Astrocyte (in vitro differentiated cells and primary cell): ENCODE results near the gene MFAP3L. TPM values are rescaled to one million over a fixed set of nuclear protein-coding genes. Genes with fewer than 3 reads are reported as not detected.
A peak's percentile ranks its signal among the peaks of the same experiment; 100 is the strongest.

Experiments
- DNase-seq: peaks from one replicate; pipeline ENCODE4 v3.0.0-alpha.2; 2010; ENCODE audit warnings: low read depth
- FAIRE-seq: peaks from 2 replicates; lab custom pipeline; 2011; peaks lifted over from hg19 to GRCh38; lab: Jason Lieb, UNC
- H2AFZ ChIP-seq: 2 replicates; pipeline ENCODE4 v1.6.0; 2012; ENCODE audit warnings: low read depth, low read length, inconsistent platforms
- H3K27ac ChIP-seq: 2 replicates; pipeline ENCODE4 v1.5.1; 2011; ENCODE audit warnings: low read depth, low read length, inconsistent platforms
- H3K27me3 ChIP-seq: 2 replicates; pipeline ENCODE4 v1.6.0; 2011; ENCODE audit warnings: low read length, inconsistent platforms; ENCODE audit not compliant: insufficient read depth
- H3K36me3 ChIP-seq: 2 replicates; pipeline ENCODE4 v1.5.1; 2011; ENCODE audit warnings: low read length, inconsistent platforms; ENCODE audit not compliant: insufficient read depth
- H3K4me1 ChIP-seq: 2 replicates; pipeline ENCODE4 v1.5.1; 2011; ENCODE audit warnings: low read length, inconsistent platforms; ENCODE audit not compliant: insufficient read depth
- H3K4me2 ChIP-seq: 2 replicates; pipeline ENCODE4 v1.6.0; 2012; ENCODE audit warnings: low read length, inconsistent platforms
- H3K4me3 ChIP-seq: 2 replicates; pipeline ENCODE4 v1.5.1; 2011; ENCODE audit warnings: low read depth, mild to moderate bottlenecking, low read length, inconsistent platforms; ENCODE audit not compliant: insufficient read depth
- H3K79me2 ChIP-seq: 2 replicates; pipeline ENCODE4 v1.6.0; 2012; ENCODE audit warnings: mild to moderate bottlenecking, low read length, inconsistent platforms; ENCODE audit not compliant: insufficient read depth
- H3K9ac ChIP-seq: 2 replicates; pipeline ENCODE4 v1.6.0; 2012; ENCODE audit warnings: mild to moderate bottlenecking, low read length, inconsistent platforms
- H3K9me3 ChIP-seq: 2 replicates; pipeline ENCODE4 v1.5.1; 2012; ENCODE audit warnings: low read depth, mild to moderate bottlenecking, low read length, inconsistent platforms; ENCODE audit not compliant: insufficient read depth
- H4K20me1 ChIP-seq: 2 replicates; pipeline ENCODE4 v1.6.0; 2012; ENCODE audit warnings: low read length, inconsistent platforms; ENCODE audit not compliant: insufficient read depth
- H3K27ac Mint-ChIP-seq: one replicate; pipeline ENCODE4 v1.8.0; 2021; ENCODE audit warnings: mild to moderate bottlenecking, mixed read lengths; ENCODE audit not compliant: unreplicated experiment
- H3K27me3 Mint-ChIP-seq: one replicate; pipeline ENCODE4 v1.8.0; 2021; ENCODE audit warnings: low read depth, mixed read lengths; ENCODE audit not compliant: unreplicated experiment
- H3K36me3 Mint-ChIP-seq: one replicate; pipeline ENCODE4 v1.8.0; 2021; ENCODE audit warnings: low read depth, mixed read lengths; ENCODE audit not compliant: unreplicated experiment
- H3K4me1 Mint-ChIP-seq: one replicate; pipeline ENCODE4 v1.8.0; 2021; ENCODE audit warnings: low read depth, mixed read lengths; ENCODE audit not compliant: unreplicated experiment
- H3K4me3 Mint-ChIP-seq: one replicate; pipeline ENCODE4 v1.8.0; 2021; ENCODE audit warnings: mild to moderate bottlenecking, moderate library complexity, mixed read lengths; ENCODE audit not compliant: unreplicated experiment
- H3K9me3 Mint-ChIP-seq: one replicate; pipeline ENCODE4 v1.8.0; 2021; ENCODE audit warnings: mild to moderate bottlenecking, mixed read lengths; ENCODE audit not compliant: unreplicated experiment
- CTCF ChIP-seq: IDR thresholded peaks from 2 replicates; pipeline ENCODE4 v1.5.1; 2011; ENCODE audit warnings: low read depth, mild to moderate bottlenecking, inconsistent platforms, low read length, moderate library complexity; ENCODE audit not compliant: insufficient read depth
- EZH2 ChIP-seq: IDR thresholded peaks from 2 replicates; pipeline ENCODE4 v1.6.1; 2012; ENCODE audit warnings: mild to moderate bottlenecking, low read length, inconsistent platforms; ENCODE audit not compliant: insufficient read depth
- total RNA-seq: library from RNA; stranded (reverse); gene quantifications from 2 replicates; pipeline ENCODE4 v1.2.1, GENCODE V29; 2021

MFAP3L gene
- total RNA-seq, 1 donor from 2014 or later, result 30.2 TPM

- Histone ChIP-seq H3K36me3 (peaks cover 19% of the 10 kb centered on the region), H3K4me2 (no peak overlapping the region), H3K79me2 (no peaks in the 10 kb centered on the region), H3K4me3 (no peak overlapping the region), H2AFZ (no peak overlapping the region), H3K4me1 (no peaks in the 10 kb centered on the region), H3K27ac (no peak overlapping the region), H4K20me1 (no peaks in the 10 kb centered on the region), H3K27me3 (no peaks in the 10 kb centered on the region), H3K9me3 (no peaks in the 10 kb centered on the region), H3K9ac (no peak overlapping the region)
- DNase-seq (no peak), FAIRE-seq (no peak)
- peak overlapping the region; percentile 7 for H3K27ac Mint-ChIP-seq
- H3K4me3 Mint-ChIP-seq, result no peak overlapping the region
- H3K4me1 Mint-ChIP-seq, result no peaks in the 10 kb centered on the region
- no peaks in the 10 kb centered on the region for H3K27me3 Mint-ChIP-seq
- no peaks in the 10 kb centered on the region for H3K9me3 Mint-ChIP-seq
- TF ChIP-seq EZH2 (no peak), CTCF (no peak)
- H3K36me3 Mint-ChIP-seq, result peaks cover 10% of the 10 kb centered on the region
These were observed 42.4 kb upstream of the MFAP3L start for GRCh38 chr4:170068438-170069128.

DNA sequence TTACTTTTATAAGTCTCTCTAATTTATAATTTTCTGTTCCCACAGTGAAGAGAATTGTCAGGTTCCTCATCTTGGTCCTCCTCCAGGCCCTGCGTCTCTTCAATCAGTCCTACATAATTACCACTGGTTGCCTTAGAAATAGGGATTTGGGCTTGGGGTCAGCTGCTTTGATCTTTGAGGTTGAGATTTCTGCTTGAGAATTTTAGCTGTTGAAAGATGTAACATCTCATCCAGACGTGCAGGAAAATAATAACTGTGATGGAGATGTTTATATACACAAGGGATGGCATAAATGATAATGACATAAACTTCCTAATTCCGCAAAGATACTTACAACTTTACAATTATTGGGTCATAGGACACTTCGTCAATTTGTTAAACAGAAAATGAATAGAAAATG, 33.2 kb upstream of the MFAP3L start:
- peaks cover 3% of the 10 kb centered on the region for H3K36me3 Mint-ChIP-seq
- H3K27me3 ChIP-seq, result no peaks in the 10 kb centered on the region
- no peaks in the 10 kb centered on the region for H3K9me3 ChIP-seq
- no peaks in the 10 kb centered on the region for H4K20me1 ChIP-seq
- TF ChIP-seq CTCF (no peak), EZH2 (no peak)
- no peak for DNase-seq
- H3K4me1 Mint-ChIP-seq, result peaks cover 2% of the 10 kb centered on the region
- H3K4me3 Mint-ChIP-seq, result no peak overlapping the region
- H3K27ac ChIP-seq, result no peak overlapping the region
- no peak overlapping the region for H3K4me3 ChIP-seq
- H2AFZ ChIP-seq, result no peak overlapping the region
- H3K4me1 ChIP-seq, result no peaks in the 10 kb centered on the region
- H3K9me3 Mint-ChIP-seq, result no peaks in the 10 kb centered on the region
- H3K27ac Mint-ChIP-seq, result no peak overlapping the region
- FAIRE-seq, result no peak
- no peak overlapping the region for H3K4me2 ChIP-seq
- peaks cover 12% of the 10 kb centered on the region for H3K36me3 ChIP-seq
- H3K9ac ChIP-seq, result no peak overlapping the region
- no peaks in the 10 kb centered on the region for H3K79me2 ChIP-seq
- H3K27me3 Mint-ChIP-seq, result no peaks in the 10 kb centered on the region

DNA sequence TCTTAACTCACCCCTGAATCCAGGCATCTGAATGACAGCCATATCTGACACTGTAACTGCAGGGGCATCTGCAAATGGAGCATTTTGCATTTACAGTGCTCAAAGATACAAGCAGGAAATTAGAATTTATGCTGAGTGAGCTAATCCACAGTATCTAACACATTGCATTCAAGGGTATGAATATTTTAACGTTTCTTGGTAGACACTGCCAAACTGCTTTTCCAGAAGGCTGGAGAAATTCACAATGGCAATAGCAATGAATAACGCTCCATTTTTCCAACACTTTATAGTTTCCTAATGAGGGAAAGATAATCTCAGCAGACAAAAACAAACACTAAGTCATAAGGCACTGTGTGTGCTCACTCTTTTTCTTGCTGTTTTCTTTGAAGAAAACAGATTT, 32.6 kb upstream of the MFAP3L start:
- Histone ChIP-seq H3K36me3 (peaks cover 12% of the 10 kb centered on the region), H3K4me2 (no peak overlapping the region), H3K79me2 (no peaks in the 10 kb centered on the region), H3K4me1 (no peaks in the 10 kb centered on the region), H3K27ac (no peak overlapping the region), H3K27me3 (no peaks in the 10 kb centered on the region), H3K4me3 (no peak overlapping the region), H4K20me1 (no peaks in the 10 kb centered on the region), H3K9me3 (no peaks in the 10 kb centered on the region), H2AFZ (no peak overlapping the region), H3K9ac (no peak overlapping the region)
- Mint-ChIP-seq H3K9me3 (no peaks in the 10 kb centered on the region), H3K4me1 (peaks cover 2% of the 10 kb centered on the region), H3K36me3 (peaks cover 3% of the 10 kb centered on the region), H3K27me3 (no peaks in the 10 kb centered on the region), H3K4me3 (no peak overlapping the region), H3K27ac (no peak overlapping the region)
- DNase-seq, result no peak
- FAIRE-seq, result no peak
- TF ChIP-seq CTCF, result no peak
- TF ChIP-seq EZH2, result no peak
